Measurements from ENCODE around the gene MEI1. TPM values are rescaled to one million over a fixed set of nuclear protein-coding genes. Genes with fewer than 3 reads are reported as not detected.

Gene MEI1
- total RNA-seq, 3 donors from 2014 or later = 13.4 to 21.6 (median 17.1) TPM

- ATAC-seq (no peak), DNase-seq (no peak)
- Mint-ChIP-seq H3K4me3 (no peak overlapping the region), H3K36me3 (ENCODE audit: insufficient read depth) (no peaks in the 10 kb centered on the region), H3K9me3 (no peaks in the 10 kb centered on the region), H3K4me1 (ENCODE audit: low read depth) (peaks cover 23% of the 10 kb centered on the region), H3K27me3 (ENCODE audit: low read depth) (no peaks in the 10 kb centered on the region)
These were observed 76.7 kb downstream of the MEI1 start for GRCh38 chr22:41775976-41776375.

GRCh38 chr22:41776381-41776780 lies 77.1 kb downstream of the MEI1 start:
- DNase-seq (no peak), ATAC-seq (no peak)
- peaks cover 26% of the 10 kb centered on the region for H3K4me1 Mint-ChIP-seq (ENCODE audit: low read depth)

GRCh38 chr22:41777749-41778425 lies 78.6 kb downstream of the MEI1 start:
- H3K36me3 Mint-ChIP-seq (ENCODE audit: insufficient read depth) = no peaks in the 10 kb centered on the region
- H3K9me3 Mint-ChIP-seq = no peaks in the 10 kb centered on the region
- no peak overlapping the region for H3K4me3 Mint-ChIP-seq
- DNase-seq = no peak
- peaks cover 41% of the 10 kb centered on the region for H3K4me1 Mint-ChIP-seq (ENCODE audit: low read depth)
- no peaks in the 10 kb centered on the region for H3K27me3 Mint-ChIP-seq (ENCODE audit: low read depth)
- ATAC-seq = no peak

More at GRCh38 chr22:41776381-41776780, 77.1 kb downstream of the MEI1 start:
- H3K27me3 Mint-ChIP-seq (ENCODE audit: low read depth) = no peaks in the 10 kb centered on the region
- no peaks in the 10 kb centered on the region for H3K36me3 Mint-ChIP-seq (ENCODE audit: insufficient read depth)
- H3K4me3 Mint-ChIP-seq = no peak overlapping the region
- no peaks in the 10 kb centered on the region for H3K9me3 Mint-ChIP-seq

- H3K27me3 Mint-ChIP-seq (ENCODE audit: low read depth) = no peaks in the 10 kb centered on the region
- H3K4me1 Mint-ChIP-seq (ENCODE audit: low read depth) = peaks cover 57% of the 10 kb centered on the region
- no peaks in the 10 kb centered on the region for H3K9me3 Mint-ChIP-seq
- no peaks in the 10 kb centered on the region for H3K36me3 Mint-ChIP-seq (ENCODE audit: insufficient read depth)
- peak overlapping the region; percentile 68 for H3K4me3 Mint-ChIP-seq
- DNase-seq (no peak), ATAC-seq (peak; percentile 32)
These were observed 80.7 kb downstream of the MEI1 start for GRCh38 chr22:41779929-41780505.

GRCh38 chr22:41780746-41781505 lies 81.6 kb downstream of the MEI1 start:
- Mint-ChIP-seq H3K4me1 (ENCODE audit: low read depth) (peaks cover 57% of the 10 kb centered on the region), H3K4me3 (peak overlapping the region; percentile 81)
- ATAC-seq = peak; percentile 96

GRCh38 chr22:41781507-41781906 lies 82.2 kb downstream of the MEI1 start:
- ATAC-seq = peak in 1 of 2 donors; percentile 16
- H3K4me3 Mint-ChIP-seq = peak overlapping the region; percentile 81
- H3K27me3 Mint-ChIP-seq (ENCODE audit: low read depth) = no peaks in the 10 kb centered on the region
- no peaks in the 10 kb centered on the region for H3K9me3 Mint-ChIP-seq
- DNase-seq = no peak
- peaks cover 59% of the 10 kb centered on the region for H3K4me1 Mint-ChIP-seq (ENCODE audit: low read depth)
- no peaks in the 10 kb centered on the region for H3K36me3 Mint-ChIP-seq (ENCODE audit: insufficient read depth)

More at GRCh38 chr22:41780746-41781505, 81.6 kb downstream of the MEI1 start:
- no peaks in the 10 kb centered on the region for H3K36me3 Mint-ChIP-seq (ENCODE audit: insufficient read depth)
- H3K9me3 Mint-ChIP-seq = no peaks in the 10 kb centered on the region
- peak; percentile 73 for DNase-seq
- no peaks in the 10 kb centered on the region for H3K27me3 Mint-ChIP-seq (ENCODE audit: low read depth)

- H3K4me3 Mint-ChIP-seq = peak overlapping the region; percentile 81
- no peaks in the 10 kb centered on the region for H3K36me3 Mint-ChIP-seq (ENCODE audit: insufficient read depth)
- ATAC-seq (peak; percentile 14 to 15), DNase-seq (no peak)
- H3K27me3 Mint-ChIP-seq (ENCODE audit: low read depth) = no peaks in the 10 kb centered on the region
- H3K4me1 Mint-ChIP-seq (ENCODE audit: low read depth) = peaks cover 67% of the 10 kb centered on the region
- no peaks in the 10 kb centered on the region for H3K9me3 Mint-ChIP-seq
These were observed 83.0 kb downstream of the MEI1 start for GRCh38 chr22:41782316-41782715.

GRCh38 chr22:41782751-41783150 lies 83.4 kb downstream of the MEI1 start:
- Mint-ChIP-seq H3K9me3 (no peaks in the 10 kb centered on the region), H3K4me3 (peak overlapping the region; percentile 81), H3K36me3 (ENCODE audit: insufficient read depth) (no peaks in the 10 kb centered on the region), H3K4me1 (ENCODE audit: low read depth) (peaks cover 69% of the 10 kb centered on the region), H3K27me3 (ENCODE audit: low read depth) (no peaks in the 10 kb centered on the region)
- ATAC-seq = no peak
- no peak for DNase-seq

- no peaks in the 10 kb centered on the region for H3K9me3 Mint-ChIP-seq
- ATAC-seq (no peak), DNase-seq (no peak)
- peaks cover 35% of the 10 kb centered on the region for H3K4me1 Mint-ChIP-seq (ENCODE audit: low read depth)
- no peaks in the 10 kb centered on the region for H3K27me3 Mint-ChIP-seq (ENCODE audit: low read depth)
- H3K36me3 Mint-ChIP-seq (ENCODE audit: insufficient read depth) = peaks cover 11% of the 10 kb centered on the region
- no peak overlapping the region for H3K4me3 Mint-ChIP-seq
These were observed 88.0 kb downstream of the MEI1 start for GRCh38 chr22:41787331-41787730.

- H3K4me3 Mint-ChIP-seq = no peak overlapping the region
- H3K36me3 Mint-ChIP-seq (ENCODE audit: insufficient read depth) = peaks cover 31% of the 10 kb centered on the region
These were observed 94.6 kb downstream of the MEI1 start for GRCh38 chr22:41793871-41794270.

GRCh38 chr22:41798736-41799135 lies 99.4 kb downstream of the MEI1 start:
- Mint-ChIP-seq H3K4me1 (ENCODE audit: low read depth) (peaks cover 25% of the 10 kb centered on the region), H3K4me3 (peak overlapping the region; percentile 96), H3K9me3 (no peaks in the 10 kb centered on the region), H3K27me3 (ENCODE audit: low read depth) (no peaks in the 10 kb centered on the region), H3K36me3 (ENCODE audit: insufficient read depth) (peaks cover 16% of the 10 kb centered on the region)
- ATAC-seq = no peak
- DNase-seq = no peak

More at GRCh38 chr22:41793871-41794270, 94.6 kb downstream of the MEI1 start:
- no peaks in the 10 kb centered on the region for H3K9me3 Mint-ChIP-seq
- ATAC-seq (no peak), DNase-seq (no peak)
- H3K4me1 Mint-ChIP-seq (ENCODE audit: low read depth) = no peaks in the 10 kb centered on the region
- no peaks in the 10 kb centered on the region for H3K27me3 Mint-ChIP-seq (ENCODE audit: low read depth)

- ATAC-seq = peak; percentile 20 to 37
- Mint-ChIP-seq H3K4me3 (peak overlapping the region; percentile 96), H3K4me1 (ENCODE audit: low read depth) (peaks cover 35% of the 10 kb centered on the region), H3K36me3 (ENCODE audit: insufficient read depth) (peaks cover 7% of the 10 kb centered on the region), H3K9me3 (no peaks in the 10 kb centered on the region), H3K27me3 (ENCODE audit: low read depth) (no peaks in the 10 kb centered on the region)
- no peak for DNase-seq
These were observed 100.4 kb downstream of the MEI1 start for GRCh38 chr22:41799486-41800347.

GRCh38 chr22:41800348-41801146 lies 101.2 kb downstream of the MEI1 start, which contains the start of gene CCDC134:
Gene CCDC134, plus strand, starts transcription at chr22:41800679. Its CDS starts 8,212 bp downstream, at chr22:41808891.
- Mint-ChIP-seq H3K4me1 (ENCODE audit: low read depth) (peaks cover 38% of the 10 kb centered on the region), H3K36me3 (ENCODE audit: insufficient read depth) (peaks cover 3% of the 10 kb centered on the region), H3K9me3 (no peaks in the 10 kb centered on the region), H3K27me3 (ENCODE audit: low read depth) (no peaks in the 10 kb centered on the region), H3K4me3 (peak within 1 kb of the TSS; percentile 96)
- DNase-seq (peak; percentile 85), ATAC-seq (peak; percentile 98 to 99)

Measured in activated T-cell treated with anti-CD3 and anti-CD28 coated beads, Interleukin-2, amount 50 U/mL, for 4 hours (primary cell).